NOMO-1 treated with DMSO at 0.1 percent for 48 hours (cell line): ENCODE data around the gene KRTAP4-1.
"Not testable (repeated sequence)": the region's sequence is repeated elsewhere in the genome, so short reads cannot be mapped to it uniquely, and the experiment has no call there.

ENCODE experiments used
- DNase-seq: peaks from one replicate; lab custom pipeline; 2025; ENCODE audit not compliant: unreplicated experiment; lab: John Stamatoyannopoulos, UW

KRTAP4-1 gene

GRCh38 chr17:41176744-41177387, 7.8 kb downstream of the KRTAP4-1 start:
- peak; percentile 36 for DNase-seq

DNA sequence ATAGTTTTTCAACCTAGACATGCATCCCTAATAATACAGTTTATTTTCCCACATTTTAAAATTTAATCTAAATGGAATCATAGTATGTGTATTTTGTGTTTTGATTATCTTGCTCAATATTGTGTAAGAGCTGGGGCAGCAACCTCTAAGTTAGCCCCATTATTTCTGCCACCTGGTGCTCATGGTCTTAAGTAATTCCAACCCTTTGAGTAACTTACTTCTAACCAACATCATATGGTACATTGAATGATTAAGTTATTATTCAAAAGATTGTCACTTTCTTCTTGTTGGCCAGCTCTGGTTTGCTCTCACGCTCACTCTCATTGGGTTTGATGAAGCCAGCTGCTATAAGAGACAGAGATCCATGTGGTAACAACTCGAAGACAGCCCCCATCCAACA, 12.8 kb downstream of the KRTAP4-1 start:
- no peak for DNase-seq

DNA sequence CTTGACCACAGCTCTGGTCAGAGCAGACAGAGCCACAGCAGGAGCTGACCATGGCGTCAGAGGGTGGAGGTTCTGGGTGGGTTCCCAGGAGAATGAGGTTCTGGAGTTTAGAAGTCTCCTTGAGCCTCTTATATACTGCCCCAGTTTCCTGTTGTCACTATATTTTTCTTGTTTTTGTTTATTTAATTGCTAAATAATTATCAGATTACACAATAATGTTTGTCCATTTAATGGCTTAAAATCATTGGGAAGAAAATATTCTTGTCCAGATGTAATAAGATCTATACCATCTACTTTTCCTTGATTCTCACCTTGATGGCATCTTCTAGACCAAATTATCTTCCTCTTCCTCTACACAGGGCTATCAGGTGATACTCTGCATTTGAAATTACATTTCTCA, 16.6 kb downstream of the KRTAP4-1 start, which contains the start of gene KRTAP4-3:
KRTAP4-3 (minus strand) TSS at position 101 of the 400 bp plus-strand sequence; CDS start at position 52, 49 bp downstream.
- DNase-seq: no peak

GRCh38 chr17:41167561-41167960, 17.1 kb downstream of the KRTAP4-1 start:
- no peak for DNase-seq

- DNase-seq: no peak
Measured at GRCh38 chr17:41163828-41164227, 20.9 kb downstream of the KRTAP4-1 start.

- DNase-seq: no peak
Measured at GRCh38 chr17:41160648-41161047, 24.1 kb downstream of the KRTAP4-1 start, which contains the start of gene KRTAP4-4. Gene KRTAP4-4, minus strand, starts transcription at chr17:41160748. Its CDS starts 57 bp downstream, at chr17:41160691.

- DNase-seq: not testable (repeated sequence)
Measured at GRCh38 chr17:41160190-41160589, 24.5 kb downstream of the KRTAP4-1 start.

DNA sequence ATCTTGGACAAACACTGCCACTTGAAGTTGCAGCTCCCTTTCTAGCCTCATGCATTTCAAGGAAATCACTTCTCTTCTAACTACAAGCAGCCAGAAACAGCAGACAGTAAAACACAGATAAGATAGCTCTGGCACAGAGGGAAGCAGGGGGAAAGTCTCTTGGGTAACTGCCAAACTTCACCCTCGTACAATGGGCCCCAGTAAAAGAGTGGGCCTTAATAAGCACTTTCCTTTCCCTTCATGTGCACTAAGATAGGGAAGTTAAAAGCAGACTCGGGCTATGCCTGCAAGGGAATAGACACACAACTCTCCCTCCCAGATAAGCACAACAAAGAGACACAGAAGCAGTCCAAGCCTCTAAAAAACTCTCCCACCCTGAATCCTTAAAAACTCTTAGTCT, 30.9 kb downstream of the KRTAP4-1 start:
- no peak for DNase-seq

GRCh38 chr17:41151525-41151924, 33.2 kb downstream of the KRTAP4-1 start:
- no peak for DNase-seq

DNA sequence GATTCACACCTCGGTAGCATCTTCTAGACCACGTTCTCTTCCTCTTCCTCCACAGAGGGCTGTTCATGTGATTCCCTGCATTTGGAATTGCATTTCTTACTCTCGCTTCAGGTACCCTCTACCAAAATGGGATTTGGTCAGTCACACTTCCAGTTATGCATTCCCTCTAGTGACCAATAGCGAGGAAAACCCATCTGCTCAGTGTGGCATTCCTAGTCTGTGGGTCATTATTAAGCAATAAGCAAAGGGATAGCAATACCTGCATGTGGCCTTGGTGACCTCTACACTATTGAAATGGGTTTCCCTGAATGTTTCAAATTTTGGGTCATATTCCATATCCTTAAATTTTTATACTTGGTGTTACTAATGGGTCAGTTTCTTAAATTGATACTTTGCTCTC, 34.7 kb downstream of the KRTAP4-1 start:
- DNase-seq: no peak

DNA sequence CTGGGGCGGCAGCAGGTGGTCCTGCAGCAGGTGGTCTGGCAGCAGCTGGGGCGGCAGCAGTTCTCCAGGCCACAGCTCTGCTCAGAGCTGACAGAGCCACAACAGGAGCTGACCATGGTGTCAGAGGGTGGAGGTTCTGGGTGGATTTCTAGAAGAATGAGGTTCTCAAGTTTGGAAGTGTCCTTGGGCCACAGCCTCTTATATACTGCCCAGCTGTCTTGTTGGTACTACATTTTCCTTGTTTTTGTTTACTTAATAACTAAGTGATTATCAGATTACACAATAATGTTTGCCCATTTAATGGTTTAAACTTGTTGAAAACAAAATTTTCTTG, 35.1 kb downstream of the KRTAP4-1 start, which contains the start of gene KRTAP4-5:
KRTAP4-5 (minus strand) TSS at position 174 of the 334 bp plus-strand sequence; CDS start at position 116, 58 bp downstream.
- no peak for DNase-seq

GRCh38 chr17:41148971-41149651, 35.6 kb downstream of the KRTAP4-1 start:
- DNase-seq: not testable (repeated sequence)

- no peak for DNase-seq
Measured at GRCh38 chr17:41147531-41148204, 37.0 kb downstream of the KRTAP4-1 start.

GRCh38 chr17:41145261-41145660, 39.5 kb downstream of the KRTAP4-1 start:
- no peak for DNase-seq

GRCh38 chr17:41144846-41145245, 39.9 kb downstream of the KRTAP4-1 start:
- no peak for DNase-seq

GRCh38 chr17:41141361-41141760, 43.4 kb downstream of the KRTAP4-1 start:
- no peak for DNase-seq

- no peak for DNase-seq
Measured at GRCh38 chr17:41140360-41141131, 44.2 kb downstream of the KRTAP4-1 start, which contains the start of gene KRTAP4-6. Gene KRTAP4-6, minus strand, starts transcription at chr17:41140544. Its CDS starts 57 bp downstream, at chr17:41140487.

- not testable (repeated sequence) for DNase-seq
Measured at GRCh38 chr17:41139865-41140264, 44.8 kb downstream of the KRTAP4-1 start.
